ENCODE measurements around the gene CSRNP3.
A peak's percentile ranks its signal among the peaks of the same experiment; 100 is the strongest.

The CSRNP3 gene

DNA sequence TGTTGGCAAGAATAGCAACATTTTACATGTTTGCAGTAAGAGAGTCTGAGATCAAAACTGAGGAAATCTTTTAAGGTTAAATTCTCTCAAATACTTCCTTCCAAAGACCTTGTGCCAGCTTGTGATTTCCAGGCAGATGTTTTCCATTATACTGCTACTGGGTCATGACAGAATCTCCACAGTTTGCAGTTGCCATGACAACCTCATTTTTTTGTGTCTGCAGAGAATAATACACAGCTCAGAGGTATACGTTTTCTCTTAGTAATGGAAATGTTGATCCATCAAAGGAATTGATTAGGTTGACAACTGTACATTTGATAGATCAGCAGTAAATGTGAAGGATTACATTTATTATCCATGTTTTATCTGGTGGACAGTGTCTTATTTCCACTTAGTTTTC, 29.1 kb upstream of the CSRNP3 start:
- H3K9me3 Mint-ChIP-seq = peaks cover 13% of the 10 kb centered on the region
- H3K4me1 Mint-ChIP-seq = peaks cover 15% of the 10 kb centered on the region
- H3K36me3 Mint-ChIP-seq (ENCODE audit: low read depth) = no peaks in the 10 kb centered on the region
- TF ChIP-seq, protein P1, sequence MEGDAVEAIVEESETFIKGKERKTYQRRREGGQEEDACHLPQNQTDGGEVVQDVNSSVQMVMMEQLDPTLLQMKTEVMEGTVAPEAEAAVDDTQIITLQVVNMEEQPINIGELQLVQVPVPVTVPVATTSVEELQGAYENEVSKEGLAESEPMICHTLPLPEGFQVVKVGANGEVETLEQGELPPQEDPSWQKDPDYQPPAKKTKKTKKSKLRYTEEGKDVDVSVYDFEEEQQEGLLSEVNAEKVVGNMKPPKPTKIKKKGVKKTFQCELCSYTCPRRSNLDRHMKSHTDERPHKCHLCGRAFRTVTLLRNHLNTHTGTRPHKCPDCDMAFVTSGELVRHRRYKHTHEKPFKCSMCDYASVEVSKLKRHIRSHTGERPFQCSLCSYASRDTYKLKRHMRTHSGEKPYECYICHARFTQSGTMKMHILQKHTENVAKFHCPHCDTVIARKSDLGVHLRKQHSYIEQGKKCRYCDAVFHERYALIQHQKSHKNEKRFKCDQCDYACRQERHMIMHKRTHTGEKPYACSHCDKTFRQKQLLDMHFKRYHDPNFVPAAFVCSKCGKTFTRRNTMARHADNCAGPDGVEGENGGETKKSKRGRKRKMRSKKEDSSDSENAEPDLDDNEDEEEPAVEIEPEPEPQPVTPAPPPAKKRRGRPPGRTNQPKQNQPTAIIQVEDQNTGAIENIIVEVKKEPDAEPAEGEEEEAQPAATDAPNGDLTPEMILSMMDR (IDR thresholded peaks at IDR 0.05; ENCODE audit: unreplicated experiment in 3 of 3) = no peak
- peak overlapping the region; percentile 35 to 78 (median 41) for H3K27ac Mint-ChIP-seq
- no peaks in the 10 kb centered on the region for H3K27me3 Mint-ChIP-seq (ENCODE audit: low read depth)
- no peak overlapping the region for H3K4me3 Mint-ChIP-seq

DNA sequence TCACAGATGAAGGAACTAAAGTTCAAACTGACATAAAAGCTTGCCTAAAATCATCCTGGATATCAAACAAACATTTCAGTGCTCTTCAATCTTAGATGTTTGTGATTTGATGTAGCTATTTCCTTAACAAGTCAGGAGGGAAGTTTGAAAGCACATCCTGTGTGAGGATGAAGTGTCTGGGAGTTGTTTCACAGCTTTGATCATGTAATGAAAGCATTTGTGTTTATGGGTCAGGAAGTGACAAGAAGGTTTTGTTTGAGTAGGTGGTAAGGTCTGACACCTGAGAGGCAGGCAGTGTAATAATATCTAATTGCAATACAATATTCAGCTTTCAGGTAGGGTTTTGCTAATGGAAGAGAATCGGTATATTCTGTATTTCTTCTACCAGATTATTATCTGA, 26.0 kb upstream of the CSRNP3 start:
- H3K4me1 Mint-ChIP-seq = peaks cover 19% of the 10 kb centered on the region
- no peaks in the 10 kb centered on the region for H3K27me3 Mint-ChIP-seq (ENCODE audit: low read depth)
- TF ChIP-seq, protein P1 (IDR thresholded peaks at IDR 0.05; ENCODE audit: unreplicated experiment in 3 of 3) = no peak
- H3K9me3 Mint-ChIP-seq = peaks cover 14% of the 10 kb centered on the region
- H3K27ac Mint-ChIP-seq = no peak overlapping the region
- no peak overlapping the region for H3K4me3 Mint-ChIP-seq
- no peaks in the 10 kb centered on the region for H3K36me3 Mint-ChIP-seq (ENCODE audit: low read depth)

GRCh38 chr2:165448406-165448805, 21.1 kb upstream of the CSRNP3 start:
- no peak overlapping the region for H3K4me3 Mint-ChIP-seq
- H3K4me1 Mint-ChIP-seq = peaks cover 28% of the 10 kb centered on the region
- H3K27me3 Mint-ChIP-seq (ENCODE audit: low read depth) = no peaks in the 10 kb centered on the region
- H3K27ac Mint-ChIP-seq = peak overlapping the region; percentile 60 to 78 (median 77)
- TF ChIP-seq, protein P1 (IDR thresholded peaks at IDR 0.05; ENCODE audit: unreplicated experiment in 3 of 3) = no peak
- H3K9me3 Mint-ChIP-seq = peaks cover 10% of the 10 kb centered on the region
- H3K36me3 Mint-ChIP-seq (ENCODE audit: low read depth) = no peaks in the 10 kb centered on the region

DNA sequence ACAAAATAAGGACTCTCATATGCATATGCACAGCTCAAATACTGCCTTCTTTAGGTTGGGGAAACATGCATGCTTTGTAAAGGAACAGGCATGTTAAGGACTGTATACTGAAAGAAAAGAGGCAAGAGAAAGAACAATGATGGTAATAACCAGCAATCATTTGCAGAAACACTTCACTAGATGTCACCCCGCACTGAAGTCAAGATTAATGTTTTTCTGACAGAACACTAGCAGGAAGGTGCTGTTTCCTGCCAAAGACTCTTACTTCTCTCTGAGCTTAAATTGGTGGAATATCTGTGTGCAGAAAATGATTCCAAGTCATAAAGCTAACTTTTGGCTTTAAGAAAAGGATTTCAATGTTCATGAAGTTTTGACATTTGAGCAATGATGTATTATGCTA, 19.3 kb upstream of the CSRNP3 start:
- H3K4me1 Mint-ChIP-seq = peaks cover 28% of the 10 kb centered on the region
- no peaks in the 10 kb centered on the region for H3K36me3 Mint-ChIP-seq (ENCODE audit: low read depth)
- H3K9me3 Mint-ChIP-seq = peaks cover 7% of the 10 kb centered on the region
- TF ChIP-seq, protein P1 (IDR thresholded peaks at IDR 0.05; ENCODE audit: unreplicated experiment in 3 of 3) = no peak
- H3K27me3 Mint-ChIP-seq (ENCODE audit: low read depth) = no peaks in the 10 kb centered on the region
- peak overlapping the region; percentile 52 to 71 (median 63) for H3K27ac Mint-ChIP-seq
- H3K4me3 Mint-ChIP-seq = peak overlapping the region in 1 of 3 experiments; percentile 37

GRCh38 chr2:165452327-165452726, 17.2 kb upstream of the CSRNP3 start:
- Mint-ChIP-seq H3K36me3 (ENCODE audit: low read depth) (peaks cover 4% of the 10 kb centered on the region), H3K9me3 (peaks cover 7% of the 10 kb centered on the region), H3K27ac (peak overlapping the region in 1 of 3 experiments; percentile 23), H3K4me1 (peaks cover 28% of the 10 kb centered on the region), H3K27me3 (ENCODE audit: low read depth) (no peaks in the 10 kb centered on the region), H3K4me3 (no peak overlapping the region)
- TF ChIP-seq, protein P1 (IDR thresholded peaks at IDR 0.05; ENCODE audit: unreplicated experiment in 3 of 3) = no peak

DNA sequence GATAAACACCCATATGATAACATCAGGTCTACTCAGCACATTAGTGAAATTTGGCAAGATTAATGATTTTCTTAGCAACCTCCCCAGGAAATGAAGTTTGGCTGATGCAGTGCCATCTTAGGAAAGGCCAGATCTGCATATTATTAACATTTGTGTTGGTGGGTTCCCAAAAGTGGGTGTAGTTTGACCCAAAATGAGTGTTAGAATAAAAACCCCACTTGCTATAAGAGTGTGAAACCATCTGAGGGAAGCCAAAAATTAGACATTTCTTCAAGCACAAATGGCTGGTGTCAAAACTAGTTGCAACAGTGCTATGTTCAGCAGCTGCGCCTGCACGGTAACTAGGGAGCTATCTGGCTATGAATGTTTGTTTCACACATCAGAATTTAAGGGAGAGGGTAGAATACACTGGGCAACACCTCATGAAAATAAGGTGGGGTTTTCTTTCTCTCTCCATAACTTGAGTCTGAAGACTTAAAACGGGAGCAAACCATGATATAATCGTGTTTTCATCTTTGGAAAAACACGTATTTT, 15.9 kb upstream of the CSRNP3 start:
- Mint-ChIP-seq H3K4me3 (no peak overlapping the region), H3K4me1 (peaks cover 24% of the 10 kb centered on the region), H3K27me3 (ENCODE audit: low read depth) (no peaks in the 10 kb centered on the region), H3K9me3 (peaks cover 7% of the 10 kb centered on the region), H3K36me3 (ENCODE audit: low read depth) (peaks cover 4% of the 10 kb centered on the region), H3K27ac (no peak overlapping the region)
- TF ChIP-seq, protein P1 (IDR thresholded peaks at IDR 0.05; ENCODE audit: unreplicated experiment in 3 of 3) = no peak
